ENCODE results near the gene SNRPA.

SNRPA gene

GRCh38 chr19:40718774-40719391 lies 32.1 kb upstream of the SNRPA start:
- Histone ChIP-seq H3K79me2 (ENCODE audit: insufficient read depth, low read length) (peaks cover 60% of the 10 kb centered on the region), H3K27me3 (ENCODE audit: insufficient read depth, low read length, poor library complexity) (no peaks in the 10 kb centered on the region), H4K20me1 (ENCODE audit: insufficient read depth, low read length) (peaks cover 2% of the 10 kb centered on the region; the same call in 1 of the 2 replicates), H3K4me3 (ENCODE audit: low read depth in 1 of 2, low read length in 2 of 2) (peak overlapping the region in 1 of 2 experiments; percentile 84; a peak in 3 of 4 replicates), H3K9me3 (ENCODE audit: insufficient read depth, low read length, severe bottlenecking) (no peaks in the 10 kb centered on the region), H3K4me1 (ENCODE audit: insufficient read depth, low read length) (peaks cover 64% of the 10 kb centered on the region), H3K4me2 (ENCODE audit: insufficient read depth, low read length) (peak overlapping the region; percentile 96), H3K27ac (ENCODE audit: low read length) (peak overlapping the region; percentile 30; the same call in 1 of the 2 replicates), H3K36me3 (ENCODE audit: insufficient read depth, low read length) (peaks cover 10% of the 10 kb centered on the region), H2AFZ (ENCODE audit: low read depth, low read length) (no peak overlapping the region), H3K9ac (ENCODE audit: low read depth, low read length) (peak overlapping the region; percentile 80)
- DNase-seq (no peak), ATAC-seq (ENCODE audit: insufficient read depth, low read depth) (no peak)
- TF ChIP-seq EZH2 (IDR thresholded peaks at IDR 0.05; ENCODE audit: borderline replicate concordance, low read depth, low read length, severe bottlenecking) (no peak), CTCF (IDR thresholded peaks at IDR 0.05; ENCODE audit: borderline replicate concordance, extremely low read depth, low read length, poor library complexity, severe bottlenecking) (no peak)

GRCh38 chr19:40719414-40719894 lies 31.5 kb upstream of the SNRPA start:
- H4K20me1 ChIP-seq (ENCODE audit: insufficient read depth, low read length) = peaks cover 2% of the 10 kb centered on the region; the same call in 1 of the 2 replicates
- H3K4me3 ChIP-seq (ENCODE audit: low read depth in 1 of 2, low read length in 2 of 2) = peak overlapping the region in 1 of 2 experiments; percentile 23; a peak in 1 of 4 replicates
- ATAC-seq (ENCODE audit: insufficient read depth, low read depth) (no peak), DNase-seq (no peak)
- H3K79me2 ChIP-seq (ENCODE audit: insufficient read depth, low read length) = peaks cover 59% of the 10 kb centered on the region
- no peak overlapping the region for H2AFZ ChIP-seq (ENCODE audit: low read depth, low read length)
- no peaks in the 10 kb centered on the region for H3K9me3 ChIP-seq (ENCODE audit: insufficient read depth, low read length, severe bottlenecking)
- 0 out of 2 replicates have a peak overlapping the region, but pooled peaks have one; percentile 80 for H3K9ac ChIP-seq (ENCODE audit: low read depth, low read length)
- H3K27ac ChIP-seq (ENCODE audit: low read length) = no peak overlapping the region
- TF ChIP-seq CTCF (IDR thresholded peaks at IDR 0.05; ENCODE audit: borderline replicate concordance, extremely low read depth, low read length, poor library complexity, severe bottlenecking) (no peak), EZH2 (IDR thresholded peaks at IDR 0.05; ENCODE audit: borderline replicate concordance, low read depth, low read length, severe bottlenecking) (no peak)
- H3K4me2 ChIP-seq (ENCODE audit: insufficient read depth, low read length) = peak overlapping the region; percentile 96
- no peaks in the 10 kb centered on the region for H3K27me3 ChIP-seq (ENCODE audit: insufficient read depth, low read length, poor library complexity)
- peaks cover 16% of the 10 kb centered on the region for H3K36me3 ChIP-seq (ENCODE audit: insufficient read depth, low read length)
- peaks cover 59% of the 10 kb centered on the region for H3K4me1 ChIP-seq (ENCODE audit: insufficient read depth, low read length)

GRCh38 chr19:40721140-40721486 lies 29.9 kb upstream of the SNRPA start:
- H3K4me3 ChIP-seq (ENCODE audit: low read depth in 1 of 2, low read length in 2 of 2) = no peak overlapping the region
- H3K9ac ChIP-seq (ENCODE audit: low read depth, low read length) = no peak overlapping the region
- H3K27ac ChIP-seq (ENCODE audit: low read length) = no peak overlapping the region
- DNase-seq (no peak), ATAC-seq (ENCODE audit: insufficient read depth, low read depth) (no peak)
- no peaks in the 10 kb centered on the region for H3K27me3 ChIP-seq (ENCODE audit: insufficient read depth, low read length, poor library complexity)
- peaks cover 2% of the 10 kb centered on the region; the same call in 1 of the 2 replicates for H4K20me1 ChIP-seq (ENCODE audit: insufficient read depth, low read length)
- no peaks in the 10 kb centered on the region for H3K9me3 ChIP-seq (ENCODE audit: insufficient read depth, low read length, severe bottlenecking)
- H3K4me1 ChIP-seq (ENCODE audit: insufficient read depth, low read length) = peaks cover 44% of the 10 kb centered on the region
- no peak overlapping the region for H2AFZ ChIP-seq (ENCODE audit: low read depth, low read length)
- H3K79me2 ChIP-seq (ENCODE audit: insufficient read depth, low read length) = peaks cover 55% of the 10 kb centered on the region
- peaks cover 26% of the 10 kb centered on the region for H3K36me3 ChIP-seq (ENCODE audit: insufficient read depth, low read length)
- TF ChIP-seq EZH2 (IDR thresholded peaks at IDR 0.05; ENCODE audit: borderline replicate concordance, low read depth, low read length, severe bottlenecking) = no peak
- no peak for TF ChIP-seq CTCF (IDR thresholded peaks at IDR 0.05; ENCODE audit: borderline replicate concordance, extremely low read depth, low read length, poor library complexity, severe bottlenecking)
- no peak overlapping the region for H3K4me2 ChIP-seq (ENCODE audit: insufficient read depth, low read length)
